ENCODE data around the gene GALNT7. TPM values are rescaled to one million over a fixed set of nuclear protein-coding genes. Genes with fewer than 3 reads are reported as not detected.

Gene GALNT7
- total and polyA plus RNA-seq, 2 of the 13 experiments (the other 11 are each of a cell fraction or from before 2014, with no cell fraction given), result 0.08 to 0.13 TPM

GRCh38 chr4:173367285-173367684 lies 198.7 kb downstream of the GALNT7 start (continued):
- TF ChIP-seq ZNF782 (CRISPR knock-in tag; IDR thresholded peaks at IDR 0.05; ENCODE audit: borderline replicate concordance) (no peak), MXI1 (IDR thresholded peaks at IDR 0.05; ENCODE audit: borderline replicate concordance, low read depth, low read length) (no peak), TCF7 (IDR thresholded peaks at IDR 0.05; ENCODE audit: low read depth) (no peak)

- Histone ChIP-seq H3K9ac (ENCODE audit: insufficient read depth, low read depth, low read length) (0 out of 2 replicates have a peak overlapping the region, but pooled peaks have one; percentile 22), H2AFZ (ENCODE audit: low read length) (no peak overlapping the region), H3K79me2 (ENCODE audit: insufficient read depth, low read length) (peaks cover 15% of the 10 kb centered on the region), H3K4me3 (replicated peaks in 1 of 3; ENCODE audit: insufficient read depth in 1 of 3, low read depth in 2 of 3, low read length in 3 of 3) (no peak overlapping the region; a peak in 3 of 6 replicates), H3K36me3 (replicated peaks in 1 of 2; ENCODE audit: control insufficient read depth in 1 of 2, insufficient read depth in 2 of 2, low read length in 2 of 2) (no peaks in the 10 kb centered on the region; a peak in 1 of 5 replicates), H3K4me1 (ENCODE audit: insufficient read depth, low read length) (peaks cover 10% of the 10 kb centered on the region), H3K27me3 (ENCODE audit: control insufficient read depth in 1 of 2, insufficient read depth in 2 of 2, low read length in 2 of 2) (no peaks in the 10 kb centered on the region; a peak in 1 of 5 replicates), H4K20me1 (ENCODE audit: insufficient read depth, low read length) (no peaks in the 10 kb centered on the region), H3K4me2 (ENCODE audit: low read depth, low read length) (peak overlapping the region; percentile 20; the same call in 1 of the 2 replicates), H3K9me3 (ENCODE audit: low read length) (no peaks in the 10 kb centered on the region), H3K27ac (ENCODE audit: extremely low read length, insufficient read depth, low read length) (no peak overlapping the region)
- intact Hi-C loops (cut with micrococcal nuclease; ENCODE audit: unreplicated experiment), result no loop called here
- in situ Hi-C loops (cut with HindIII; ENCODE audit: extremely low pct_ligation_motif_present, low pct_unique_long_range_greater_than_20kb), result no loop called here
- CTCF ChIA-PET (ENCODE audit: low intra/inter-chr PET ratio, low total read pairs), result no interaction called here
- WGBS (ENCODE audit: low lambda C conversion rate), result 54% methylated on average over 4 of the region's 4 CpGs
- no peak for TF ChIP-seq ZNF562 (CRISPR knock-in tag; IDR thresholded peaks at IDR 0.05; ENCODE audit: borderline replicate concordance)
- TF ChIP-seq PAXIP1 (CRISPR knock-in tag; conservative IDR thresholded peaks at IDR 0.05), result no peak
- no peak for TF ChIP-seq BHLHE40 (IDR thresholded peaks at IDR 0.05; ENCODE audit: low read length)
- TF ChIP-seq MTF2 (CRISPR knock-in tag; IDR thresholded peaks at IDR 0.05; ENCODE audit: borderline replicate concordance), result no peak
- no peak for TF ChIP-seq ZNF335 (CRISPR knock-in tag; IDR thresholded peaks at IDR 0.05)
- no peak for TF ChIP-seq HNF4G (IDR thresholded peaks at IDR 0.05; ENCODE audit: borderline replicate concordance, low read depth, low read length)
- no peak for TF ChIP-seq HNF4G (CRISPR knock-in tag; IDR thresholded peaks at IDR 0.05; ENCODE audit: borderline replicate concordance, low read depth)
- no peak for TF ChIP-seq KLF13 (CRISPR knock-in tag; IDR thresholded peaks at IDR 0.05)
- FAIRE-seq (no peak), DNase-seq (ENCODE audit: low spot score) (no peak), ATAC-seq (no peak)
- no TSS peak for BruUV-seq (replicated peaks)
- POLR2A ChIA-PET, result interaction anchor here (6.1 kb wide), 1 partner anchor 34 kb away, joined by 109 read pairs; the partner anchor contains the start of gene HMGB2
Measured at GRCh38 chr4:173367946-173368345, 199.3 kb downstream of the GALNT7 start.

All from HepG2 (cell line).